Measurements from ENCODE around the gene PLD5.

DNA sequence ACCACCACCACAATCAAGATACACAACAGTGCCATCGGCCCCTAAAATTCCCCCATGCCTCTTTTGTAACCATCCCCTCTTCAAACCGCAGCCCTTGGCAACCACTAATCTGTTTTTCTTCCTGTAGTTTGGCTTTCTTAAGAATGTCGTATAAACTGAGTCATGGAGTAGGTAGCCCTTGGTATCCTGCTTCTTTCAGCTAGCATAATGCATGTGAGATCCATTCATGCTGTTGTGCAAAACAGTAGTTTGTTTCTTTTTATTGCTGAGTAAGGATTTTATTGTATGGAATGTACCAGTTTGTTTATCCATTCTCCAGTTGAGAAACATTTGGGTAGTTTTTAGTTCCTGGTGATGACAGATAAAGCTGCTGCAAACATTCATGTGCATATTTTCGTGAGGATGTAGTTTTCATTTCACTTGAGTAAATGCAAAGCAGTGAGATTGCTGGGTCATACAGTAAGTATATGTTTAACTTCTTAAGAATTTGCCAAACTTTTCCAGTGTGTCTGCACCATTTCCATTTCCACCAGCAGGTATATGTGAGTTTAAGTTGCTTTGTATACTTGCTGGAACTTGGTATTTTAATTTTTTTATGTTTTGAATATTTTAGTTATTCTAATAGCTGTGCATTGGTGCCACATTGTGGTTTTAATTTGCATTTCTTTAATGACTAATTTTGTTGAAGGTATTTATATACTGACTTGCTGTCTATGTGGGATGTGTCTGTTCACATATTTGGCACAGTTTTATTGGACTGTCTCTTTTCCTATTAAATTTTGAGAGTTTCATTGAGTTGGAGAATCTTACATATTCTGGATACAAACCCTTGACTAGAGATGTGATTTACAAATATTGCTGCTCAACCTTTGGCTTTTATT lies 377.2 kb downstream of the PLD5 start:
- TF ChIP-seq, protein P1, sequence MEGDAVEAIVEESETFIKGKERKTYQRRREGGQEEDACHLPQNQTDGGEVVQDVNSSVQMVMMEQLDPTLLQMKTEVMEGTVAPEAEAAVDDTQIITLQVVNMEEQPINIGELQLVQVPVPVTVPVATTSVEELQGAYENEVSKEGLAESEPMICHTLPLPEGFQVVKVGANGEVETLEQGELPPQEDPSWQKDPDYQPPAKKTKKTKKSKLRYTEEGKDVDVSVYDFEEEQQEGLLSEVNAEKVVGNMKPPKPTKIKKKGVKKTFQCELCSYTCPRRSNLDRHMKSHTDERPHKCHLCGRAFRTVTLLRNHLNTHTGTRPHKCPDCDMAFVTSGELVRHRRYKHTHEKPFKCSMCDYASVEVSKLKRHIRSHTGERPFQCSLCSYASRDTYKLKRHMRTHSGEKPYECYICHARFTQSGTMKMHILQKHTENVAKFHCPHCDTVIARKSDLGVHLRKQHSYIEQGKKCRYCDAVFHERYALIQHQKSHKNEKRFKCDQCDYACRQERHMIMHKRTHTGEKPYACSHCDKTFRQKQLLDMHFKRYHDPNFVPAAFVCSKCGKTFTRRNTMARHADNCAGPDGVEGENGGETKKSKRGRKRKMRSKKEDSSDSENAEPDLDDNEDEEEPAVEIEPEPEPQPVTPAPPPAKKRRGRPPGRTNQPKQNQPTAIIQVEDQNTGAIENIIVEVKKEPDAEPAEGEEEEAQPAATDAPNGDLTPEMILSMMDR (conservative IDR thresholded peaks at IDR 0.05 in 1 of 2, IDR thresholded peaks at IDR 0.05 in 1 of 2; ENCODE audit: extremely low read depth in 1 of 2, insufficient read depth in 1 of 2, low read depth in 1 of 2, low read length in 2 of 2) = no peak
- TF ChIP-seq EZH2 (IDR thresholded peaks at IDR 0.05; ENCODE audit: borderline replicate concordance, low read length) = no peak
